CD4-positive, alpha-beta memory T cell (primary cell): ENCODE data around the gene TMEM8B. TPM values are rescaled to one million over a fixed set of nuclear protein-coding genes. Genes with fewer than 3 reads are reported as not detected.

Experiments used
- CTCF ChIA-PET: fragments of 350-600 bp; sonication (Branson Sonifier 250); formaldehyde crosslinking; loops from one replicate; lab custom pipeline; 2021; ENCODE audit warnings: inconsistent platforms; ENCODE audit not compliant: partially characterized antibody; lab: Charles Lee
- POLR2A ChIA-PET: fragments of 350-600 bp; sonication (Branson Sonifier 250); formaldehyde crosslinking; loops from one replicate; lab custom pipeline; 2021; ENCODE audit not compliant: partially characterized antibody; lab: Charles Lee
- DNase-seq, 5 donors: peaks; one replicate each; pipeline versions ENCODE4 v3.0.0 to v3.0.0-alpha.2; 2020 to 2022; ENCODE audit warnings: mixed read lengths in 1 of 5
- H3K27ac ChIP-seq: one replicate; pipeline ENCODE4 v1.7.0; 2013; ENCODE audit warnings: low read depth, low read length
- H3K27me3 ChIP-seq: 2 replicates; pipeline ENCODE4 v1.7.0; 2013; ENCODE audit warnings: mild to moderate bottlenecking, low read length, moderate library complexity; ENCODE audit not compliant: insufficient read depth
- H3K36me3 ChIP-seq: 2 replicates; pipeline ENCODE4 v1.7.0; 2013; ENCODE audit warnings: mild to moderate bottlenecking, low read length, moderate library complexity; ENCODE audit not compliant: insufficient read depth
- H3K4me1 ChIP-seq: 2 replicates; pipeline ENCODE4 v1.7.0; 2013; ENCODE audit warnings: mild to moderate bottlenecking, low read length, moderate library complexity; ENCODE audit not compliant: insufficient read depth
- H3K4me3 ChIP-seq, 2 donors: one replicate each; pipeline ENCODE4 v1.7.0; 2013; ENCODE audit warnings: low read length in 2 of 2, mild to moderate bottlenecking in 1 of 2
- H3K9me3 ChIP-seq, 2 donors: one replicate each; pipeline ENCODE4 v1.7.0; 2013; ENCODE audit warnings: low read length in 2 of 2, control low read depth in 1 of 2; ENCODE audit not compliant: control insufficient read depth in 1 of 2
- H3K27ac Mint-ChIP-seq, 7 donors: one replicate each; pipeline ENCODE4 v1.8.0; 2020 to 2021; ENCODE audit warnings: mixed read lengths in 7 of 7, mild to moderate bottlenecking in 6 of 7, inconsistent platforms in 3 of 7, moderate library complexity in 3 of 7
- H3K27me3 Mint-ChIP-seq, 2 donors: one replicate each; pipeline ENCODE4 v1.8.0; 2020 to 2021; ENCODE audit warnings: mixed read lengths in 2 of 2
- H3K36me3 Mint-ChIP-seq, 2 donors: one replicate each; pipeline ENCODE4 v1.8.0; 2020 to 2021; ENCODE audit warnings: mixed read lengths in 2 of 2, inconsistent platforms in 1 of 2, mild to moderate bottlenecking in 1 of 2
- H3K4me1 Mint-ChIP-seq, 4 donors: one replicate each; pipeline ENCODE4 v1.8.0; 2020 to 2021; ENCODE audit warnings: mixed read lengths in 4 of 4, mild to moderate bottlenecking in 1 of 4
- H3K4me3 Mint-ChIP-seq, 8 donors: one replicate each; pipeline ENCODE4 v1.8.0; 2020 to 2021; ENCODE audit warnings: mixed read lengths in 8 of 8, mild to moderate bottlenecking in 7 of 8, moderate library complexity in 6 of 8, inconsistent platforms in 3 of 8
- H3K9me3 Mint-ChIP-seq, 8 donors: one replicate each; pipeline ENCODE4 v1.8.0; 2020 to 2021; ENCODE audit warnings: mixed read lengths in 8 of 8, mild to moderate bottlenecking in 5 of 8, inconsistent platforms in 3 of 8, moderate library complexity in 1 of 8
- intact Hi-C: fragments of 100-400 bp; cut with micrococcal nuclease; formaldehyde crosslinking; loops from one replicate; pipeline ENCODE4 v1.15.1; 2023
- polyA plus RNA-seq, 2 donors: library from polyadenylated mRNA; unstranded; fragments of 300-500 nt; fragmentation: Illumina TruSeq; gene quantifications; one replicate each; pipeline ENCODE4 v1.2.3, GENCODE V29; 2021
- total RNA-seq, 2 experiments: library from RNA; stranded (reverse); gene quantifications; one replicate each; pipeline ENCODE4 v1.2.3, GENCODE V29; 2021

Gene TMEM8B
- total and polyA plus RNA-seq, 4 experiments from 2014 or later = 2.0 to 10.5 (median 4.9) TPM

DNA sequence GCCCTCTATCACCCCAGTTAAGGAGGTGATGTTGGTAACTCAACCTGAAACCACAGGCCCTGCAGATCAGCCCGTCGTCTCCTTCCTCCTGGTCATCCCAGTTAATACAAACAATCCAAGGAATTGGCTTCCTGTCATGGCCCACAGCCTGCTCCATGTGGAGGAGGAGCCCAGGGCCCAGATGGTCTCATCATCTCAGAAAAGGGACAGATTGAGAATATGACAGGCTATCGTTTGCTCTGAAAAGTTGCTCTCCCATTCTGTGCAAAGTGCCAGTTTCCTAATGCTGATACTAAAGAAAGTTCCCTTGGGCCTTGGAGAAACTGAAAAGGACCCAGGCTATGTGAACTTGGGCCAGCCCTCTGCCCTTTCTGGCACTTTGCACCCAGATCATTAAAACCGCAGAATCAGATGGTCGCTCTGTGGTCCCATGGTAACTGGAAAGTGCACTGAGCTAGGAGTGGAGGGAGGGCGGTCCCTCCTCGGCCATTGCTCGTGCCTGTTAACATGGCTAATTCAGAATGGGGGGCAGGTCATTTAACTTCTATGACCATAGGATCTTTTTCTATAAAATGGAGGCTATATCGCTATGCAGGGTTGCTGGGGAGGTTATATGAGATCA lies 79.6 kb downstream of the TMEM8B start:
- Mint-ChIP-seq H3K36me3 (no peaks in the 10 kb centered on the region), H3K4me1 (peaks cover 44 to 82% (median 63%) of the 10 kb centered on the region in 4 donors), H3K27ac (peak overlapping the region; percentile 69 to 86 (median 79)), H3K4me3 (peak overlapping the region in 7 of 8 donors; percentile 12 to 67 (median 60)), H3K9me3 (peaks cover 0 to 2% (median 0%) of the 10 kb centered on the region in 8 donors), H3K27me3 (no peaks in the 10 kb centered on the region)
- ChIA-PET CTCF (interaction anchor here (1.0 to 17.5 kb wide), 3 partner anchors 26 to 115 kb away, joined by 3 to 379 read pairs (median 5); no protein-coding TSS in a partner anchor), POLR2A (no interaction called here)
- Histone ChIP-seq H3K4me1 (peaks cover 82% of the 10 kb centered on the region), H3K27ac (no peak overlapping the region), H3K27me3 (no peaks in the 10 kb centered on the region), H3K9me3 (no peaks in the 10 kb centered on the region), H3K36me3 (no peaks in the 10 kb centered on the region), H3K4me3 (no peak overlapping the region)
- intact Hi-C loops = no loop called here
- DNase-seq = no peak

GRCh38 chr9:35909274-35909673 lies 80.2 kb downstream of the TMEM8B start, which contains the start of gene SPAAR:
Gene SPAAR, plus strand, starts transcription at chr9:35909490. Its CDS starts 974 bp downstream, at chr9:35910464.
- no peaks in the 10 kb centered on the region for H3K27me3 Mint-ChIP-seq
- Histone ChIP-seq H3K4me1 (peaks cover 81% of the 10 kb centered on the region), H3K36me3 (no peaks in the 10 kb centered on the region), H3K9me3 (no peaks in the 10 kb centered on the region), H3K27me3 (no peaks in the 10 kb centered on the region), H3K4me3 (no peak within 1 kb of the TSS), H3K27ac (peak within 1 kb of the TSS; percentile 30)
- peaks cover 44 to 75% (median 63%) of the 10 kb centered on the region in 4 donors for H3K4me1 Mint-ChIP-seq
- ChIA-PET POLR2A (no interaction called here), CTCF (interaction anchor here (17.5 kb wide), 1 partner anchor 33 kb away, joined by 379 read pairs; no protein-coding TSS in a partner anchor)
- DNase-seq = no peak
- peaks cover 0 to 2% (median 0%) of the 10 kb centered on the region in 8 donors for H3K9me3 Mint-ChIP-seq
- peak within 1 kb of the TSS; percentile 69 to 97 (median 94) for H3K27ac Mint-ChIP-seq
- intact Hi-C loops = no loop called here
- no peaks in the 10 kb centered on the region for H3K36me3 Mint-ChIP-seq
- H3K4me3 Mint-ChIP-seq = peak within 1 kb of the TSS in 7 of 8 donors; percentile 12 to 88 (median 73)

DNA sequence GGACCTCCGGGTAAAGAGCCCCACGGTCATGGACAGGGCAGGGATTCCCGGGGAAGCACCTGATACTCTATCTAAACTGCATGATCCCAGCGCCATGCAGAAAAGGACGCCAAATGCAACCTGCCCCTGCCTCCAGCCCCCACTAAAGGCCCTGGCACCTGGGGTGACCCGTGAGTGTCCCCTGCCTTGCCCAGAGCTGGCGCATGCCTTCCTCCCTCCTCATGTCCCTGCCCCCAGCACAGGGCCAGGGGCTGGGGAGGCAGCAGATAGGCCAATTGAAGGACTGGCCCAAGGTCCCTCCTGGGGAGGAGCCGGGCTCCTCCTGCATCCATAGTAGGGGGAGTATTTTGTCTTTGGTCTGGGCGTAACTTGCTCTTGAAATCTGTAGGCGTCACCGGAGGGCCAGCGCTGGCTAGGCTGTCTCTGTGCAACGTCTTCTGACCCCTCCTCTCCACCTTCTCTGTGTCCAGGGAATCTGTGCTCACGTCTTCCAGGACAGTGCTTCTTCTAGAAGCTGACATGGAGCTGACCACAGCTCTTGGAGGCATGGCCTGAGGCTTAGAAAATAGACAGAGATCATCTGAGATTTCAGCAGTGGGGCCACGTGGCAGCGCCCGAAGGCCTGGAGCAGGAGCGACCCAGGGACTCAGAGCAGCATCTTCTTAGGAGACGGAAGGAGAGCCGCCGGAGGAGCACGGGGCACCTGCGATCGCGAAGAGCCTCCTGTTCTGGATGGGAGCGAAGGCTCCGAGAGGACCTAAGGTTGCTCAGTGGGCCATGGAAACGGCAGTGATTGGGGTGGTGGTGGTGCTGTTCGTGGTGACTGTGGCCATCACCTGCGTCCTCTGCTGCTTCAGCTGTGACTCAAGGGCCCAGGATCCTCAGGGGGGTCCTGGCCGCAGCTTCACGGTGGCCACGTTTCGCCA lies 80.9 kb downstream of the TMEM8B start:
- peak overlapping the region in 6 of 8 donors; percentile 65 to 88 (median 76) for H3K4me3 Mint-ChIP-seq
- Histone ChIP-seq H3K9me3 (no peaks in the 10 kb centered on the region), H3K36me3 (no peaks in the 10 kb centered on the region), H3K4me3 (peak overlapping the region in 1 of 2 donors; percentile 20), H3K27ac (peak overlapping the region; percentile 30), H3K4me1 (peaks cover 77% of the 10 kb centered on the region), H3K27me3 (no peaks in the 10 kb centered on the region)
- ChIA-PET CTCF (interaction anchor here (1.3 to 17.5 kb wide), 8 partner anchors 8 to 213 kb away, joined by 3 to 379 read pairs (median 8); no protein-coding TSS in a partner anchor), POLR2A (interaction anchor here (0.9 to 2.3 kb wide), 4 partner anchors 12 to 128 kb away, joined by 3 to 11 read pairs (median 6); partner anchors contain the start of gene SPAG8)
- H3K9me3 Mint-ChIP-seq = peaks cover 0 to 2% (median 0%) of the 10 kb centered on the region in 8 donors
- no peak for DNase-seq
- no peaks in the 10 kb centered on the region for H3K27me3 Mint-ChIP-seq
- no peaks in the 10 kb centered on the region for H3K36me3 Mint-ChIP-seq
- intact Hi-C loops = loop anchor here (2.0 kb wide), 1 partner anchor 35 kb away; no protein-coding TSS in a partner anchor
- peaks cover 44 to 70% (median 60%) of the 10 kb centered on the region in 4 donors for H3K4me1 Mint-ChIP-seq
- peak overlapping the region; percentile 78 to 97 (median 96) for H3K27ac Mint-ChIP-seq

GRCh38 chr9:35910613-35911359 lies 81.8 kb downstream of the TMEM8B start:
- peak overlapping the region; percentile 30 for H3K27ac ChIP-seq
- Mint-ChIP-seq H3K4me1 (peaks cover 41 to 64% (median 55%) of the 10 kb centered on the region in 4 donors), H3K27ac (peak overlapping the region; percentile 78 to 97 (median 96)), H3K4me3 (peak overlapping the region; percentile 7 to 88 (median 76)), H3K36me3 (no peaks in the 10 kb centered on the region), H3K27me3 (no peaks in the 10 kb centered on the region), H3K9me3 (peaks cover 0 to 2% (median 0%) of the 10 kb centered on the region in 8 donors)
- H3K27me3 ChIP-seq = no peaks in the 10 kb centered on the region
- H3K9me3 ChIP-seq = no peaks in the 10 kb centered on the region
- peak; percentile 56 to 77 (median 69) for DNase-seq
- no peaks in the 10 kb centered on the region for H3K36me3 ChIP-seq
- H3K4me1 ChIP-seq = peaks cover 68% of the 10 kb centered on the region
- POLR2A ChIA-PET = interaction anchor here (0.9 to 2.3 kb wide), 8 partner anchors 11 to 280 kb away, joined by 3 to 11 read pairs (median 3); partner anchors contain the start of genes CLTA, CREB3, SPAG8 and TLN1
- peak overlapping the region in 1 of 2 donors; percentile 20 for H3K4me3 ChIP-seq
- intact Hi-C loops = loop anchor here (1.0 to 2.0 kb wide), 2 partner anchors 7 to 34 kb away; no protein-coding TSS in a partner anchor
- CTCF ChIA-PET = interaction anchor here (0.7 to 17.5 kb wide), 11 partner anchors 9 to 214 kb away, joined by 3 to 379 read pairs (median 5); no protein-coding TSS in a partner anchor

DNA sequence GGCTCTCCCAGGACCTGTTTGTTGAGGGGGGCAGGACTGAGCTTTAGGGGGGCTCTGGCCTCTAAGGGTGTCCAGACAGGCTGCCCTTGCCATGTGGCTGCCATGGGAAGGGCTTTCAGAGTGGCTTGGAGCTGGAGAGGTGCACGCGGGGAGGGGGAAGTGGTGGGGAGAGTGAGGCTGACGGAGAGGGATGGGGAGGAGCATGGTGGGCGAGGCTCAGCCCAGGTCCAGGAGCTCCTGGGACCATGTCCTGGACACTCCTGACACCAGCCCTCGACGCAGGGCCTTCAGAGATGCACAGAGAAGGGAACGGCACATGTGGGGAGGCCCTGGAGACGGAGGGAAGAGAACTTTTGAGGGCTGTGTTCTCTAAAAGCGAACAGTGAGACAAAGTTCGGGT lies 82.7 kb downstream of the TMEM8B start:
- Mint-ChIP-seq H3K27ac (peak overlapping the region; percentile 11 to 97 (median 78)), H3K4me3 (peak overlapping the region in 6 of 8 donors; percentile 4 to 88 (median 66)), H3K9me3 (no peaks in the 10 kb centered on the region), H3K27me3 (no peaks in the 10 kb centered on the region), H3K4me1 (peaks cover 40 to 63% (median 52%) of the 10 kb centered on the region in 4 donors), H3K36me3 (no peaks in the 10 kb centered on the region)
- DNase-seq = no peak
- peaks cover 64% of the 10 kb centered on the region for H3K4me1 ChIP-seq
- H3K4me3 ChIP-seq = peak overlapping the region in 1 of 2 donors; percentile 15
- H3K27me3 ChIP-seq = no peaks in the 10 kb centered on the region
- no peaks in the 10 kb centered on the region for H3K36me3 ChIP-seq
- ChIA-PET POLR2A (interaction anchor here (1.0 to 2.3 kb wide), 8 partner anchors 10 to 279 kb away, joined by 3 to 11 read pairs (median 4); partner anchors contain the start of genes CLTA, CREB3 and TLN1), CTCF (interaction anchor here (0.7 to 17.5 kb wide), 10 partner anchors 9 to 53 kb away, joined by 3 to 379 read pairs (median 6); no protein-coding TSS in a partner anchor)
- intact Hi-C loops = loop anchor here (1.0 to 2.0 kb wide), 2 partner anchors 8 to 33 kb away; no protein-coding TSS in a partner anchor
- H3K27ac ChIP-seq = no peak overlapping the region
- H3K9me3 ChIP-seq = no peaks in the 10 kb centered on the region
